Measurements from ENCODE around the gene CDKL1. TPM values are rescaled to one million over a fixed set of nuclear protein-coding genes. Genes with fewer than 3 reads are reported as not detected.

Gene CDKL1
- total RNA-seq, 1 donor from 2014 or later, result 5.9 TPM

DNA sequence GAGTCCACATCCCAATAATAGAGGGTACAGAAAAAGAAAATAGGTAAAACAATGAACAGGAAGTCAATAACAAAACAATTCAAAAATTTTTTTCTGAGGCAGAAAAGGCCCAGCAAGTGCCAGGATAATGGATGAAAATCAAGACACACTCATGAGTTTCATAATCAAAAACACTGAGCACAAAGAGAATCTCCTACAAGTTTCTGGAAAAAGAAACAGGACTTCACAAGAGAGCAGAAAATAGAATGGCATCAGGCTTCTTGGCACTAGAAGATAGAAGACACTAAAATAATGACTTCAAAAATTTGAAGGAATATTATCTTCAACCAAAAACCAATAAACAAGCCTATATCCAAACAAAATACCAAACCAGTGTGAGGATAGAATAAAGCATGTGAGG is 47.7 kb downstream of the CDKL1 start:
- peaks cover 12% of the 10 kb centered on the region for H3K4me1 Mint-ChIP-seq
- no peak overlapping the region for H3K27ac Mint-ChIP-seq
- ChIA-PET POLR2A (no interaction called here), CTCF (no interaction called here)
- H3K27me3 Mint-ChIP-seq, result no peaks in the 10 kb centered on the region
- TF ChIP-seq, protein P1, sequence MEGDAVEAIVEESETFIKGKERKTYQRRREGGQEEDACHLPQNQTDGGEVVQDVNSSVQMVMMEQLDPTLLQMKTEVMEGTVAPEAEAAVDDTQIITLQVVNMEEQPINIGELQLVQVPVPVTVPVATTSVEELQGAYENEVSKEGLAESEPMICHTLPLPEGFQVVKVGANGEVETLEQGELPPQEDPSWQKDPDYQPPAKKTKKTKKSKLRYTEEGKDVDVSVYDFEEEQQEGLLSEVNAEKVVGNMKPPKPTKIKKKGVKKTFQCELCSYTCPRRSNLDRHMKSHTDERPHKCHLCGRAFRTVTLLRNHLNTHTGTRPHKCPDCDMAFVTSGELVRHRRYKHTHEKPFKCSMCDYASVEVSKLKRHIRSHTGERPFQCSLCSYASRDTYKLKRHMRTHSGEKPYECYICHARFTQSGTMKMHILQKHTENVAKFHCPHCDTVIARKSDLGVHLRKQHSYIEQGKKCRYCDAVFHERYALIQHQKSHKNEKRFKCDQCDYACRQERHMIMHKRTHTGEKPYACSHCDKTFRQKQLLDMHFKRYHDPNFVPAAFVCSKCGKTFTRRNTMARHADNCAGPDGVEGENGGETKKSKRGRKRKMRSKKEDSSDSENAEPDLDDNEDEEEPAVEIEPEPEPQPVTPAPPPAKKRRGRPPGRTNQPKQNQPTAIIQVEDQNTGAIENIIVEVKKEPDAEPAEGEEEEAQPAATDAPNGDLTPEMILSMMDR (IDR thresholded peaks at IDR 0.05), result no peak
- H3K36me3 Mint-ChIP-seq (ENCODE audit: low read depth), result peaks cover 11% of the 10 kb centered on the region
- ATAC-seq (ENCODE audit: low read depth), result no peak
- H3K9me3 Mint-ChIP-seq, result no peaks in the 10 kb centered on the region
- no peak for DNase-seq
- H3K4me3 Mint-ChIP-seq, result no peak overlapping the region
- intact Hi-C loops (cut with micrococcal nuclease), result no loop called here

DNA sequence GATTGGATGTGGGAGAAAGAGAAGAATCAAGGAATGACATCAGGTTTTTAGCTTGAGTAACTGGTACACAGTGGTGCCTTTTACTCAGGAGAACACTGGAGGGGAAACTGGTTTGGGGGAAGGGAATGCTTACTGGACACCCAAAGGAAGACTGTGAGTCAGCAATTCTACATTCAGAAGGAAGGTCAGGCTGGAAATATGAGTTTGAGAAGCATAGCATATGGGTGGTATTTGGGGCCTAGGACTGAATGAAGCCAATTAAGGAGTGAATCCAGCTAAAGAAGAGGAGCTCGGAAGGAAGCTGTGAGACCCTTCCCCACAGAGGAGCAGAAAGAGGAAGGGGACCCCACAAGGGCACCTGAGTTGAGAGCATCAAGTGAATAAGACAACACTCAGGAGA is 49.2 kb downstream of the CDKL1 start:
- CTCF ChIA-PET, result no interaction called here
- no peak overlapping the region for H3K27ac Mint-ChIP-seq
- peaks cover 24% of the 10 kb centered on the region for H3K4me1 Mint-ChIP-seq
- no peaks in the 10 kb centered on the region for H3K27me3 Mint-ChIP-seq
- H3K9me3 Mint-ChIP-seq, result no peaks in the 10 kb centered on the region
- ATAC-seq (ENCODE audit: low read depth), result no peak
- intact Hi-C loops (cut with micrococcal nuclease), result no loop called here
- H3K36me3 Mint-ChIP-seq (ENCODE audit: low read depth), result peaks cover 7% of the 10 kb centered on the region
- POLR2A ChIA-PET, result no interaction called here
- no peak overlapping the region for H3K4me3 Mint-ChIP-seq
- TF ChIP-seq, protein P1 (IDR thresholded peaks at IDR 0.05), result no peak
- DNase-seq, result no peak

DNA sequence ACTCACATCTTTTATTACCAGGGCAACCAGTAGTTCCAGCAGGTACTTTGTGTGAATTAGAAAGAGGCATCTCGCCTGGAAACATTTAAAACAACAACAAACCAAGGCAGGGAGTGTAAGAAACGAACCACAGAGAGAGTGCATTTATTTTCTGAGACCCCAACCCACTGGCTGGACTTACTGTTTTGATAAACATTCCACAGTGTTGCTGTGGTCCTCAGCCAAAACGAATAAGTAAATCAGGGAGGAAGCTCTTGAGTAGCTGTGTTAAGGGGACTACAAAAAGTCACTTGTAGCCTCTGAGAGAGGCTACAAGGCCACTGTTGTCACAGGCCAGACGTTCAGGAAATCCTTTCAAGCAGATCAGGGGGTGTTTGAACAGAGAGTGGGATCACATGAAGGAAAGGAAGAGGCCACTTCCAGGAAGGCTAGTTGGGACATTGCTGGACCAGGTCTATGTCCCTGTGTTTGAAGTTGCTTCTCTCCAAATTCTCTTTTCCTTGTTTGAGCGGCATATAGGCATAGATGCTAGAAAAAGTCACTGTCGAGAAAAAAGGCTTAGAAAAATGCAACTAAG is 50.7 kb downstream of the CDKL1 start:
- Mint-ChIP-seq H3K9me3 (no peaks in the 10 kb centered on the region), H3K36me3 (ENCODE audit: low read depth) (peaks cover 8% of the 10 kb centered on the region), H3K27me3 (no peaks in the 10 kb centered on the region), H3K27ac (no peak overlapping the region), H3K4me3 (no peak overlapping the region), H3K4me1 (peaks cover 21% of the 10 kb centered on the region)
- CTCF ChIA-PET, result no interaction called here
- intact Hi-C loops (cut with micrococcal nuclease), result no loop called here
- POLR2A ChIA-PET, result no interaction called here
- DNase-seq (no peak), ATAC-seq (ENCODE audit: low read depth) (no peak)
- TF ChIP-seq, protein P1 (IDR thresholded peaks at IDR 0.05), result no peak

DNA sequence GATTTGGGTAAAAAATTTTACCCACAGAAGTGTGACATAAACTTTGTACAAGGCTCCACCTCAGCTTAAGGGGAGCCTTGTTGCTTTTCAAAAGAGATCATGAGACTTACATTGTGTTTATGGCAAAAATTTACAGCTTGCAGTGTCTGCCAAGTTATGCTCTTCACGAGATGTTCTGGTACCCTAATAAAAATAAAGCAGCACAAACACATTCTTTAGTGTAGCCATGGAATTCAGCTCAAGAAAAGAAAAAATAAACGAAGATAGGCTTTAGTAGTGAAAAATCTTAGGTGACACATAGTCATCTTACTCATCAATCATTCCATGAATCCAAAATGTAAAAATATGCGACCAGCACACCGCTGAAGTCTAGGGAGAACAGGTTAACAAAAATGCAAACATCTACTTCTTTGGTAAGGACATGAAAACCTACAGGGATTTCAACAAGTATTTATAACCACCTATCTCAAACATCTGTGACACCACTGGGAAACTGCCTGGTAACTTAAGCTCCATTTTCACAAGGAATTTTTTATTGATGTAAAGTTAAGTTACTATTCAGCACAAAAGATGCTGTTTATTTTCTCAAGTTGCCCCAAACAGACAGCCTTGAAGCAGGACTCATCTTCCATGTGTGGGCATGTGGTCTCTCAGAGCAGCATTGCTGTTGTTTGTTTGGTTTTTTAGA is 51.7 kb downstream of the CDKL1 start:
- Mint-ChIP-seq H3K4me1 (peaks cover 21% of the 10 kb centered on the region), H3K36me3 (ENCODE audit: low read depth) (peaks cover 14% of the 10 kb centered on the region), H3K27me3 (no peaks in the 10 kb centered on the region), H3K9me3 (no peaks in the 10 kb centered on the region), H3K27ac (no peak overlapping the region), H3K4me3 (no peak overlapping the region)
- TF ChIP-seq, protein P1 (IDR thresholded peaks at IDR 0.05), result no peak
- ChIA-PET CTCF (interaction anchor here (1.0 to 1.4 kb wide), 2 partner anchors 19 to 32 kb away, joined by 3 to 4 read pairs; partner anchors contain the start of genes DMAC2L and L2HGDH), POLR2A (interaction anchor here (1.4 to 2.1 kb wide), 5 partner anchors 10 to 187 kb away, joined by 5 to 11 read pairs (median 9); partner anchors contain the start of genes DMAC2L, L2HGDH and MAP4K5)
- intact Hi-C loops (cut with micrococcal nuclease), result loop anchor here (1.0 kb wide), 2 partner anchors 18 to 51 kb away; partner anchors contain the start of gene CDKL1
- DNase-seq (no peak), ATAC-seq (ENCODE audit: low read depth) (no peak)

DNA sequence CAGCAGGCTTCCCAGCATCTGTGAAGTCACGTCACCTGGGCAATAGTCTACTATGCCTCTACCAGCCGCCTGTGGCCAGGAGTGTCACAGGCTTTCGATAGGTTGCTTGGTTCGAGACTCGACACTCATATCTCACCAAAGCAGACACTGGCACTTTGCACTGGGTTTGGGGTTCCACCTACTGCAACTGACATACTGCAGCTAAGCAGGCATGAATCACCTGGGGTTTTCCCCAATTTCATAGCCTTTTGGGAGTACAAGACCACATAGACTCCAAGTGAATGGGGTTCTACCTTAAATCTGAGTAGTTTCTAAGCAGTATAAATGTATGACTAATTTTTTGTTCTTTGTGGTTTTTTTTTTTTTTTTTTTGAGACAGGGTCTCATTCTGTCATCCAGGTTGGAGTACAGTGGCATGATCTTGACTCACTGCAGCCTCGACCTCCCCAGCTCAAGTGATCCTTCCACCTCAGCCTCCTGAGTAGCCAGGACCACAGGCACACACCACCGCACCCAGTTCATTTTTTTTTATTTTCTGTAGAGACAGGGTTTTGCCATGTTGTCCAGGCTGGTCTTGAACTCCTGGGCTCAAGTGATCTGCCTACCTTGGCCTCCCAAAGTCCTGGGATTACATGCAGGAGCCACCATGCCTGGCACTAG is 52.4 kb downstream of the CDKL1 start:
- Mint-ChIP-seq H3K4me1 (peaks cover 21% of the 10 kb centered on the region), H3K27me3 (no peaks in the 10 kb centered on the region), H3K9me3 (no peaks in the 10 kb centered on the region), H3K27ac (peak overlapping the region; percentile 73), H3K36me3 (ENCODE audit: low read depth) (peaks cover 15% of the 10 kb centered on the region), H3K4me3 (no peak overlapping the region)
- peak; percentile 95 for ATAC-seq (ENCODE audit: low read depth)
- TF ChIP-seq, protein P1 (IDR thresholded peaks at IDR 0.05), result no peak
- intact Hi-C loops (cut with micrococcal nuclease), result loop anchor here (1.0 kb wide), 2 partner anchors 19 to 52 kb away; partner anchors contain the start of gene CDKL1
- no peak for DNase-seq
- ChIA-PET POLR2A (interaction anchor here (0.6 to 2.1 kb wide), 11 partner anchors 9 to 649 kb away, joined by 3 to 11 read pairs (median 5); partner anchors contain the start of genes DMAC2L, L2HGDH and MAP4K5), CTCF (interaction anchor here (1.0 to 1.4 kb wide), 3 partner anchors 20 to 32 kb away, joined by 3 to 4 read pairs (median 3); partner anchors contain the start of genes DMAC2L and L2HGDH)
